GM21360 (cell line): Measurements from ENCODE around the gene VAPA.
"Not testable (repeated sequence)": the region's sequence is repeated elsewhere in the genome, so short reads cannot be mapped to it uniquely, and the experiment has no call there.

Source experiments
- ATAC-seq: cut with Tn5 transposase; IDR thresholded peaks from one replicate; pipeline ENCODE4 v1.9.1; 2021; ENCODE audit warnings: mild to moderate bottlenecking, moderate library complexity; ENCODE audit not compliant: unreplicated experiment

Gene VAPA

GRCh38 chr18:9912285-9912684 lies 1.5 kb upstream of the VAPA start:
- not testable (repeated sequence) for ATAC-seq

DNA sequence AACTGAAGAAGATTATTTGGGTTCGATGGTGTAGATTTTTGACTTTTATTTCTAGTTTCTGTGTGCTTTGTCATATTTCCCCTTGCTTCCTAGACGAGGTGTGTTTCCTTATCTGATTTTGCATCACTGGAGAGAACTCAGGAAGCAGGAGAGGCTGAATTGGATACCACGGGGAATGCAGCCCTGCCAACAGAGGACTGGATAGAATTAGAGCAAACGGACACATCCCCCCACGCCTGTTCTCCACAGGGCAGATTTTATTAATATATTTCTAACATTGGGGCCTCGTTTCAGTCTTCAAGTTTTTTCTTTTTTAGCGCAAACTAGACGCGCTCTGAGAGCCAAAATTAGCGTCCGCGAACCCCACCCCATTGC lies 678 bp upstream of the VAPA start:
- ATAC-seq, result no peak

- ATAC-seq, result no peak
Observed at GRCh38 chr18:9914334-9914583, 443 bp downstream of the VAPA start.

- peak; percentile 32 for ATAC-seq
Observed at GRCh38 chr18:9914584-9915290, 921 bp downstream of the VAPA start.

DNA sequence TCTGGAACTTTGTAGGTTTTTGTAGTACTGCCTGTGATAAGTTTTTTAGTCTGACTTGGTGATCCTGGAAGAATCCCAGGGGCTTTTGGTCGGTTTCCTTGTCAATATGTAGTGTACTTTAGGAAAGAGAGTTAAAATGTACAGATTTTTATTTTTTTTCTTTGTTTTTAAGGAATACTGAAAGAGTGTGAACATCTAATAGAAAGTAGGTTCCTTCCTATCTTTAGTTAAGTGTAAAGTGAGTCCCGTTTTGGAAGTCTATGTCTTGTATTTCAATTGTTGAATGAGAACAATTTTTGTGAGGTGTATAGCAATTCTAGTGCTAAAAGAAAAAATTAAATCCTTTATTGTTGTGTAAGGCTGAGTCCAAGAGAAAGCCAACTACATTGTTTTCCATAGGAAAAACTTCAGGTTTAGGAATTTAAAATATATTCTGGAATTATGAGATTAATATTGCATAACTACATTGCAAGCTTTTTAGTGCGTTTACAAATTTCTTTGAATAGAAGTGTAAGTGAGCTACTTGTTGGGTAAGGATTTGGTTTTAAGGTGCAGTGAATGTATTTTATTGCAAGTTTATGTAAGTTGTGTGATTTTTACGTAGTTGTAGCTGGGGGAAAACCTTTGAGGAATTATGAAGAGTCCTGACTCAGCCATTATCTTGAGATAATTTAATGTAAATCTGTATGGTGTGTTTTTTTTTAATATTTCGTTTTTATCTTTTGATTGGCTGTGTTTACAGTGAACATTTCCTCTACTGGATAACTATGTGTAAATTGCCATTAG lies 1.7 kb downstream of the VAPA start:
- no peak for ATAC-seq

GRCh38 chr18:9916077-9916639 lies 2.3 kb downstream of the VAPA start:
- ATAC-seq, result no peak

DNA sequence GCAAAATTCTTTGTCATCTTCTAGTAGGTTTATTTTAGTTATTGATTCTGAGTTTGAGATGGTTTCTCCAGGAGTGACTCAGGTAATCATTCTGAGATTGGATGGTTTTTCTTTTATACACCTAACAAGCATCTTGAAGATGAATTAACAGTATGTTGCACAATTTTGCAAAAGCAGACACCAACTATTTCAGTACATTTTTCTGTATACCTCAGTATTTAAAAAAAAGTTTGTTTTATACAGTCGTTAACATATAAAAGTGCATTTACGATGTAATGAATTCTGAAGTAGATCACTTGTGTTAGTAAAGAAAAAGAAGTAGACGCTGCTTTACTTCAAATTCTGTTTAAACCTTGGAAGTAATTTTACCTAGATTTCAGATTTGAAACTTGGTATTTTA lies 3.0 kb downstream of the VAPA start:
- no peak for ATAC-seq

DNA sequence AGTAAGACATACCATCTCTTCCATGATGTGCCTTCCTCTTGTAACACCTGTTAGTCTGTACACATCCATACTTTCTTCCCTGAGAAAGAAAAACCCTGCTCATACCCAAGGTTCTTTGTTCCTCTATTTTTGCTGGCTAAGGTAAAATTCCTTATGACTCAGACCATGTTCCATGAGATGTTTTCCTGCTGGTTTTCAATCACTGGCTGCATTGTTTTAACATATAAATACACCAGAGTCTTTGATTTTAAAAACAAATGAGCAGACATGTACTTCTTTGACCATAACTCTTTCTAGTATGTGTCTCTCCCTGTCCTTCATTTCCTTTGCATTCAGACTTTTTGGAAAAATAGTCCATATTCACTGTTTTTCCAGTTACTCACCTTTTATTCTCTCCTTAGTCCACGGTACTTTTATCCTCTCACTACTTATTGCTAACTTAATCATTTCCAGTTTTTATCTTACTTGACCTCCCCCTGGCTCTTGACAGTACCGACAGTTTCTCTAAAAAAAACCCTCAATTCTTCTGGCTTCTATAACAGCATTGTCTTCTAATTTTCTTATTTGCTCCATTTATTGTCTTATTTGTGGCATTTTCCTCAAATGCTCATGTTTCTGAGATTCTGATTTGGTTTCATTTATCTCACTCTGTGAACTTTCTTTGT lies 4.3 kb downstream of the VAPA start:
- ATAC-seq, result no peak

GRCh38 chr18:9919564-9920232 lies 5.9 kb downstream of the VAPA start:
- no peak for ATAC-seq

GRCh38 chr18:9922592-9923311 lies 8.9 kb downstream of the VAPA start:
- ATAC-seq, result no peak

- no peak for ATAC-seq
Observed at GRCh38 chr18:9924371-9924943, 10.6 kb downstream of the VAPA start.

DNA sequence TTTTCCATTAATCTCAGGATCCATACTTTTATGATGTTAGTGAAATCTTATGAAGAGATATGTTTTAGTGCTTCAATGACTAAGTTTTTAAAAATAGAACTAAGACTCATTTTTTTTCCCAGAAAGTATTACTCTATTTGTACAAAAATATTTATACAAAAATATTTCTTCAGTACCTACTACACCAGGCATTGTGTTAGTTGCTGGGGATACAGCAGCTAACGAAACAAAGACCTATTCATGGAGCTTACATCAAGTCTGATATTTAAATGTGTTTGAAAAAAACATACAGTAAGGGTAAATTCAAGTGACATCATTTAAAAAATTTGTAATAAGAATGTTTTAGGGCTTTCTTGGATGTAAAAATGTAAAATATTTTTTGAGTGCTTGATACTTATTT lies 11.6 kb downstream of the VAPA start:
- no peak for ATAC-seq

DNA sequence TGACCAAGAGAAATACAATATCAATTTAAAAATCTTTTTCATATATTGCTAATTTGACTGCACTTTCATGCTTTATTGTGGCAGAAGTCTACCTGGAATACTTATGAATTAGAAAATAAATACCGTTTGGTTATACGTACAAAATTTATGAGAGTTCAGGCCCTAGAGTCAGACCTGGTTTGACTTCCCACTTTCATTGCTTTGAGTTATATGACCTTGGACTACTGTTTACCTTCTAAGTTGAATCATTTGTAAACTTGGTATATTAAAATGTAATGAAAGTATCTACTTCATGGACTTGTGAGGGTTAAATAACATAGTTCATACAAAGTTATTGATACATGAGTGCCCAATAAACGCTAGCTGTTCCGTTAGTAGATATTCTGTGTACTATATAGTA lies 12.0 kb downstream of the VAPA start:
- ATAC-seq, result no peak

GRCh38 chr18:9926223-9926894 lies 12.5 kb downstream of the VAPA start:
- no peak for ATAC-seq

GRCh38 chr18:9926977-9927376 lies 13.2 kb downstream of the VAPA start:
- ATAC-seq, result no peak

- no peak for ATAC-seq
Observed at GRCh38 chr18:9927392-9928063, 13.7 kb downstream of the VAPA start.

DNA sequence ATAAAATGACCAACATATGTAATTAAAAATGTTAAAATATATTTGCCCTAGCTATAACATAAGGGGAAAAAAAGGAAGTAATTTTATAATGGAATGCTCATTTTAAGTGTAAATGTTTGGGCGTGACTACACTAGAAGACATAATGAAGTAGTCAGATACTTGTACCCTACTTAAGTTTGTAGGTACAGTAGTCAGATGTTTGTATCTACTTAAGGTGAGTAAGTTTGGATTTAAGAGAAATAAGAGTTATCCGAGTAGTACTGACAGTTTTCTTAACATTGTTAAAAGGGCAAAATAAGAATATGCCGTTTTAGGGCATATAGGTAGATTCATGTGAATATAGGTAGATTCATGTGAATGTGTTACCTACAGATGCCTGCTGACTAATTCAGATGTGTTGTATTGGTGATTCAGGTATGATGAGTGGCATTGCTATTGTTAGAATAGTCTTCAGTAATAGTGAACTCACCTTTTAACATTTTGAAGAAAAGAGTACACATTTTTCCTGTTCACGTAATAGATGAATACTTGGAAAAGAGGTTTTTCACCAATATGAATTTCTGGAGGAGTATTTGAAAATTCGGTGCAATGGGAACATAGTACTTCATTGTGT lies 14.9 kb downstream of the VAPA start:
- no peak for ATAC-seq

GRCh38 chr18:9930299-9930884 lies 16.6 kb downstream of the VAPA start:
- ATAC-seq, result no peak

DNA sequence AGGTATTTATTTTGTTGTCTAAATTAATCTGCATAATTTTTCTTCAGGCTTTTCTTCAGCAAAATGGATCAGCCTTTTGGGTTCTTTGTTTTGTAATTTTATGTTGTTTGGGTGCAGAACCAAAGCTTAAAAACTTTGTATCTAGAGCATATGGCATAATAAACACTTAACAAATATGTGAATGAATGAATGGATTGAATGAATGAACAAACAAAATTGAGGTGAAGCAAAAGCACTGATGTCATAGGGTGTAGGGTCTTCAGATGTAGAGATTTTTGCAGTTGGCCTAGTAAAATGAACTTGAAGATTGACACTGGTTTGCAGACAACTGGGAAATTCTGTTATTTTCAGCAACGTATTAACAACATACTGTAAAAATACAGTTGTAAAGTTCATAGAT lies 17.3 kb downstream of the VAPA start:
- ATAC-seq, result no peak
